NCI-H510A treated with DMSO at 0.1 percent for 48 hours (cell line): Measurements from ENCODE around the gene LIN28A.

Source experiments
- DNase-seq: peaks from one replicate; lab custom pipeline; 2025; lab: John Stamatoyannopoulos, UW

Gene LIN28A

DNA sequence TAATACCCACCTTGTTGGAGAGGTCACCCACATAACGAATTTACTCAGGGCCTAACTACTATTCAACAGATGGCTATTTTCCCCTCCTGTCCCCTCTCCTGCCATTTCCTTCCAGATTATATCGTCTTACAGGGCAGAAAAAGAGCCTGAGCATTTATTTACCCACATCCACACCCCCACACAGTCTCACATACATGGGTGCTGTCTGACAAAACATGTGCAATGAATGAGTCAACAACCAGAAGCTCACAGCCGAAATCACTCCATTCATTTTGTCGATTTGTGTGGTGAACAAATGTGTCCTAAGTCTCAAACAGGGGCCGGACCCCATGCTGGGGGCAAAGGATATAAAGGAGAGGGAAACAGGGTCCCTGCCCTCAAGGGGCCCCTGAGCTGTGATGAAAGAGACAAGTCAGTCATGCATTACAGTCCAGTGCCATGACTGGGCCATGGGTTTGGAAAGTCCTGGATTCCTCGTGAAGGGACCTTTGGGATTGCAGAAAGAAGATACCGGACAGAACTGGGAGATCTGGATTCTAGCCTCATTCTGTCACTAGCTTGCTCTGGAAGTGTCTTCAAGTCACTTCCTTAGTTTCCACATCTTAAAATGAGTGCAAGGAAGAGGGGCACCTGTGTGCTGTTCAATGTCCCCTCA is 21.7 kb upstream of the LIN28A start:
- DNase-seq = no peak

GRCh38 chr1:26389604-26390247 is 20.9 kb upstream of the LIN28A start:
- DNase-seq = no peak

- peak; percentile 23 for DNase-seq
These were observed 19.2 kb upstream of the LIN28A start for GRCh38 chr1:26391450-26391849.

- DNase-seq = no peak
These were observed 14.9 kb upstream of the LIN28A start for GRCh38 chr1:26395754-26396153.

DNA sequence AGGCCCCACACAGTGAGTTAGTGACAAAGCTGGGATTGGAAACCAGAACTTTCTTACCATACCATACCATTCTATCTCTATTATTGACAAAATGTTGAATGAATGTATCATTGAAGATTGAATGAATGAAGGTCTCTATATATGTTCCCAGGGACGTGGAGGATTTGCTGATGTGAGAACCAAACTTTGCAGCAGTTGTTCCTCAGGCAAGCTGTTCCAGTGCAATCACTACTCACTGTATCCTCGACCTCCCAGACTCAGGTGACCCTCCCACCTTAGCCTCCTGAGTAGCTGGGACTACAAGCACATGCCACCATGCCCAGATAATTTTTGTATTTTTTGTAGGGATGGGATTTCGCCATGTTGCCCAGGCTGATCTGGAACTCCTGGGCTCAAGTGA is 11.6 kb upstream of the LIN28A start:
- DNase-seq = no peak

DNA sequence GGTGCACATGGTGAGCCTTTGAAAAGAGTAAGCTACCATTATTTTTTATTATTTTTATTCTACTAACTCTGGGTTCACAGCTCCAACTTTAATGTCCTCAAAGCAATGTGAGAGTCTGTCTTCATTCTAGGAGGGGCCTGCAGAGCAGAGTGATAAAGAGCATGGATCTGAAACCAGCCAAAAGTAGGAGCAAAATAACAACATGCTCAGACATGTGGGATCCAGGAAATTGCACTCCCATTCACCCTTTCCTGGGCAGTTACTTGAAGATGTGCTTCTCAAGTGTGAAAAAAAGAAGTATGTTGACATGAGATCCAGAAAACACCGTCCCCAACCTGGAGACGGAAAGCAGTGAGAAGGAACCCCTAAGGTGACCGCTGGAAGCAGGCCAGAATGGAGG is 8.7 kb upstream of the LIN28A start:
- DNase-seq = no peak

DNA sequence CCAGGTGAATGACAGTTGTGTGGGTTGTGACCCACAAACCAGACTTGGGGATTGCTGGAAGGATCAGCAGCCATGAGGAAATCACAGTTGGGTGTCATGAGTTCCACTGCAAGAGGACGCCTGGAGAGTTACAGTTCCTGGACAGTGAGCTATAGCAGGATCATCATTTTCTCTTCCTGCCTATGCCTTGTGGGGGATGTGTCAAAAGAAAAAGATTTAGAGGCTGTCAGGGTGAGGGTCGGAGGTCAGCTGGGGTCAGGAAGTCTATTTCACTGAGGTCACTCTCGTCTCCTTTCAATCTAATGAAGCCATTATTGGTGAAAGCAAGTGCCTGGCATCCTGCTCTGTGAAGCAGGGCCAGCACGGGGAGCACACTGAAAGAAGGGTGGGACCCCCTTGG is 7.0 kb upstream of the LIN28A start:
- DNase-seq = no peak

GRCh38 chr1:26404641-26405040 is 6.0 kb upstream of the LIN28A start:
- DNase-seq = no peak

DNA sequence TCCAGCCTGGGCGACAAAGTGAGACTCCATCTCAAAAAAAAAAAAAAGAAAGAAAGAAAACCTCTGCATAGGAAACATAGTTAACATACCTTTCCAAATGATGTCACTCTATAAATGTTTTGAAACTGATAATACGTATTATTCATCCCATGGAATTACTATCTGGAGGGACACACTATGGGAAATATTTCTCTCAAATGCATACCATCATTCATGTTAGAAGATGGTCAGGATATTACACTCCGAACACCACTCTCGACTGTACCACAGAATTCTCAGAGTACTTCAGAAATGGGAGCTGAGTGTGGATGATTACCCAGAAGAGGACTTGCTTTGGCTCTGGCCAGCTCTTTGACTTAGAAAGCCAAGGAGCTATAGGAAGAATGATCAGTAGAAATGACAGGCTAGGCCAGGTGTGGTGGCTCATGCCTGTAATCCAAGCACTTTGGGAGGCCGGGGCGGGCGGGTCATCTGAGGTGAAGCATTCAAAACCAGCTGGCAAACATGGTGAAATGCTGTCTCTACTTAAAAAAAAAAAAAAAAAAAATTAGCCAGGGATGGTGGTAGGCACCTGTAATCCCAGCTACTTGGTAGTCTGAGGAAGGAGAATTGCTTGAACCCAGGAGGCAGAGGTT is 5.2 kb upstream of the LIN28A start:
- no peak for DNase-seq

DNA sequence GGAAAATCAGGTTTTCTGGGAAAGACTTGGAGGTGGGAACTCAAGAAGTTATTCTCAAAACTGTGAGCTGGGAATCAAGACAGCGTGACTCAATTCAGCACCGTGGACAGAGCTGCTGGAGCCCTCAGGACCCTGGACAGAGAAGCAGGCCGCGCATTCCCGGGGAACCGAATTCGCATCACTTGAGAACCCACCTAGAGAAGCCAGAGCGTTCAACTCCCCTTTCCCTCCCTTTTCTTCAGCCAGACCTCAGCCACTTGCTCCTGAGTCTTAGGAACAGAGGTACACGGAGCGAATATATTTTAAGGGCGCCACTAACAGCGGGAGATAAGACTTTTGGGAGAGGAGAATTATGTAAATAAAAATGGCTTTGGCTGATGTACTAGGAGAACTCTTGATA is 2.0 kb upstream of the LIN28A start:
- DNase-seq = no peak

- DNase-seq = no peak
These were observed 1.3 kb upstream of the LIN28A start for GRCh38 chr1:26409191-26409807.

DNA sequence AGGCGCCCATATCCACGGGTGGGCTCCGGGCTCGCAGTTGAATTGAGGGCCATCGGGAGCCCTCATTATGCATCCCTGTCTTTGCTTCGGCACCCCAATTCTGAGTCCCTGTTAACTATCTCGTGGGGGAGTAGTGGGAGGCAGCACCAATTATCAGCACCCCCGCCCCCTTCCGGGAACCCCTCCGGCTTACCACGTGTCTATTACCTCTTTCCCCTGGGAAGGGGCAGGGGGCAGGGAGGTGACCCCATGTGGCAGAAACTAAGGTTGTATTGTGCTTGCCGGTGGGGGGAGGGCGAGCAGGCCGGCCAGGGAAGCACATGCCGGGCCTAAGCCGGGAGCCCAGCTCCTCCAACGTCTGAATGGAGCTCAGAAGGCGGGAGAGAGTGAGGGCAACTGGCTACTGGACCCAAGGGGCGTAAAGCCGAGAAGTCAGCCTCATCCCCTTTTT is 1.0 kb downstream of the LIN28A start:
- no peak for DNase-seq

GRCh38 chr1:26412180-26412840 is 1.7 kb downstream of the LIN28A start:
- no peak for DNase-seq

DNA sequence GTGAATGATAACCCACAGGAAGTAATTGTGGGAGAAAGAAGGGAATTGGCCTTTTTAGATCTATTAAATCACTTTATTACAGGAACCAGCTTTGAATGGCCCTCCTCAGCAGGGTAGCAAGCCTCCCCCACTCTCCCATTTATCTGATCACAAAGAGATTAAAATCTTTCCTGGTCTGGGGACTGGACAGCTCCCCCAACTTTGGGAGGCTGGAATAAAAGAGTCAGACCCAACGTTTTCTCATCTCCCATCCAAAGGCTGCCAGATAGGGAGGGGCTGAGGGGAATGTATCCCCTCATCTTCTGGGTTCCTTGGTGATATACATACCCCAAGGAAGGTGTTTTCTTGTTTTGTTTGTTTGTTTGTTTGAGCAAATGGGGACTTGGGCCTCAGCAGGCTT is 2.4 kb downstream of the LIN28A start:
- no peak for DNase-seq

- peak; percentile 78 for DNase-seq
These were observed 6.6 kb downstream of the LIN28A start for GRCh38 chr1:26417111-26417759.

GRCh38 chr1:26418865-26419349 is 8.3 kb downstream of the LIN28A start:
- DNase-seq = no peak

- DNase-seq = no peak
These were observed 8.9 kb downstream of the LIN28A start for GRCh38 chr1:26419494-26419893.

- no peak for DNase-seq
These were observed 19.1 kb downstream of the LIN28A start for GRCh38 chr1:26429721-26430120.

DNA sequence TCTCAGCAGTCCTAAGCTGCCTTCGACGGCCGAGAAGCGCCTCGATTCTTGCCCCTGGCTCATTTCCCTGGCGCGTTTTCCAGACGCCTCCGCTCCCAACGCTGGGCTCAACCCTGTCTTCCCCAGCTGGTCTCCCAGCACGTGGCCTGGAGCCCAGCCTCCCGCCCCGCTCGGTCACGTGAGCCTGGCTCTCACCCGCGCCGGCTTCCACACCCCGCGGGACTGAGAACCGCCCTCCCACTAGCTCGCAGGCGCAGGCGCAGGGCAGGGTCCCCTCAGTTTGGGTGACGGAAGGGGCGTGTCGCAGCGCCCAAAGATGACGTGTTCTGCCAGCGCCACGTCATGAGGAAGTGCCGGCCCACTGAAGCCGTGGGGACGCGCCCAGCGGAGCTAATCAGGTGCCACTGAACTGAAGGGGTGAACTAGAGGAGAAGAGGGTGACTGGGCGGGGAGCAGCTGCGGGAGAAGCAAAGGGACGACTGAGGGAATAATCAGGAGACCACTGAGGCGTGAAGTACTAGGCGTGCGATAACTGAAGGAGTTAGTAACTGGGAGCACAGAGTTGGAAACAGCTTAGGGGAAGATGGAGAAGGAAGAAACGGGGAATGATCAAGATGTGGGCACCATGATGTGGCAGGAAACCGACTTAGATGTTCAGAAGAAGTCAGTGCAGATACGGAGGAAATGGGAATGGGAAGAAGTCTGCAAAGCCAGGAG is 21.5 kb downstream of the LIN28A start, which contains the start of gene DHDDS:
Gene DHDDS, plus strand, starts transcription at position 343 of the 717 bp plus-strand sequence. CDS start 625 bp downstream, outside the sequence.
- peak; percentile 95 for DNase-seq

- DNase-seq = no peak
These were observed 22.2 kb downstream of the LIN28A start for GRCh38 chr1:26432793-26433192.

GRCh38 chr1:26434161-26434752 is 23.6 kb downstream of the LIN28A start:
- no peak for DNase-seq
